SKM-1 treated with dmso at 0.1 percent for 144 hours (cell line): ENCODE data around the gene GRIP2.
"Not testable (repeated sequence)": the region's sequence is repeated elsewhere in the genome, so short reads cannot be mapped to it uniquely, and the experiment has no call there.

Source experiments
- DNase-seq: peaks from one replicate; lab custom pipeline; 2025; ENCODE audit not compliant: unreplicated experiment; lab: John Stamatoyannopoulos, UW

Gene GRIP2

DNA sequence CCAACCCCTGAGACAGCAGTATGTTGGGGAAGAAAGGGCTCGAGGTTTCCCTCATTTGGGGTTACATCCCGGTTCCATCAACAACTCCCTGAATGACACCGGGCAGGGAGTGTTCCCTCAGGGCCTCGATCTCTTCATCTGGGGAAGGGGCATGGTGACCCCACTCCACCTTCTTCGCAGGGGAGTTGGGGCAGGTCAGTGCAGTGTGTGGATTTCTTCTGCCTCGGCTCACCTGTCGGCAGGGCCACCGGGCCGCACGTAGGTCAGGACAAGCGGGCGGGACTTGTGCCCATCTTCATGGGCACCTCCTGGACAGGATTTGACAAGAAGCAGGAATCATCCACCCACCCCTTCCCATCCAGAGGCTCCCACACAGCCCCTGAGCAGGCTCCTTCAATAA is 17.4 kb downstream of the GRIP2 start:
- no peak for DNase-seq

DNA sequence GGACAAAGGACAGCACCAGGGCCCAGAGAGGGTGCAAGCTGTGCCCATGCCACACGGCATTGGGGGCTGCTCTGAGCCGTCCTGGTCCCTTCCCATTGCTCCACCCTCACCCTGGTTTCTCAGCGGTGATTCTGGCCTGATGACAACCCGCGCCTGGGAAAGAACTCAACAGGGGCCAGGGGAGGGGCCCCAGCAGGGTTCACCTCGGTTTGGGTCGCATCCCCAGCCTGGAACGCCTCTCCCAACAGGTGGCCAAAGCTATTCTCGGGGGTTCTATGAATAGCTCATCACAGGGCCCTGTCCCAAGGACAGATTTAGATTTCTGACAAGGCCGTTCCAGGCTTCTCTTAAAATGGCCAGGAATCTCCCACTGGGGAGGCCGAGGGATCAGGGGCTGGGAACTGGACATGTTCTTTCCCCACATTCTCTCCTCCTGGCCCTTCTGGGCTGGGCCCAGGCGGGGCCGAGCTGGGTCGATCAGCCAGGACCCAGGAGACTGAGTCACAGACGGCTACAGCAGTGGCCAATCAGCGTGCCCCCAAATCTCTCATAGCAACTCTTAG is 17.9 kb downstream of the GRIP2 start:
- DNase-seq = no peak

DNA sequence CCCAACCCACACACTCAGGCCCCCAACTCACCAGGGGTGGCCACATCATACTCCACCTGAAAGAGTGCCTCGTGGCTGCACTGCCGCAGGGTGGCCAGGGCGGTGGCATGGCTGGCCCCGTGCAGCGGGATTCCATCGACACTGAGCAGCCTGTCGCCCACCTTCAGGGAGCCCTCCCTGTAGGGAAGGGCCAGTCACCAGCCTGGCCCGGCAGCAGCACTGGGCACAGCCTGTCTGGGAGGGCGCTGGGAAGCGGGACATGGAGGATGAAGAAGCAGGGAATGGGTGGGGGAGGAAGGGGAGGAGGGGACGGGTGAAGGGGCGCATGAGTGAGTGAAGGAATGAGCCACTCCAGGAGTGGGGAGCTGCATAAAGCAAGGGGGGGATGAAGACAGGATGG is 18.5 kb downstream of the GRIP2 start:
- DNase-seq = no peak

DNA sequence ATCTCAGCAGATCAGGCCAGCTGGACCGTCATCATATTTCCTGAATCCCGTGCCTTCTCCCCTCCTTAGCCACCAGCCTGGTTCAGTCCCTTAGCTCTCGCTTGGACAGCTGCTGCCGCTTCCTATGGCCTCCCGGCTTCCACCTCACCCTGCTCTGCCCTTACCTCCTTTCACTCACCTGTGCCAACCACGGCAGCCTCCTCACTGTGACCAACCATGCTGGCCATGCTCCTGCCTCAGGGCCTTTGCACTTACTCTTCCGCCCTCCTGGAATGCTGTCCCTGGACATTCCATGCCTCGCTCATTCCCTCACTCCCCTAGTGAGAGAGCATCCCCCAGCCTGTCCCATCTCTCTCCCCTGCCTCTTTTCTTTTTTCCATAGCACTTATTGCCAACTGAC is 19.2 kb downstream of the GRIP2 start:
- DNase-seq = no peak

DNA sequence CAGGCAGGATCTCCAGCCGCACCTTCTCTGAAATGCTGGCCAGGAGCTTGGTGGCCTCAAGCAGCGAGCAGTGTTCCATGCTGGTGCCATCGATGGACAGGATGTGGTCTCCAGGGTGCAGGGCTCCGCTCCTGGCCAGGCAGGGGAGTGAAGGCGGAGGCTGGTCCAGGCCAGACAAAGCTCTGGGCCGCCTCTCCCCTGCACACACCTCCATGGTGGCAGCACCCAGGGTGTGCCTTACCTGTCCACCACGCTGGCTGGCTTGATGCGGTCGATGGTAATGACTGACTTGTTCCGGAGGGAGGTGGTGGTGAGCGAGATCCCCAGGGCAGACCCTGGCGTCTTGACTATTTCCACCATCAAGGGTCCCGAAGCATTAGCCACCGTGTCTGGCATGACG is 20.0 kb downstream of the GRIP2 start:
- DNase-seq = no peak

DNA sequence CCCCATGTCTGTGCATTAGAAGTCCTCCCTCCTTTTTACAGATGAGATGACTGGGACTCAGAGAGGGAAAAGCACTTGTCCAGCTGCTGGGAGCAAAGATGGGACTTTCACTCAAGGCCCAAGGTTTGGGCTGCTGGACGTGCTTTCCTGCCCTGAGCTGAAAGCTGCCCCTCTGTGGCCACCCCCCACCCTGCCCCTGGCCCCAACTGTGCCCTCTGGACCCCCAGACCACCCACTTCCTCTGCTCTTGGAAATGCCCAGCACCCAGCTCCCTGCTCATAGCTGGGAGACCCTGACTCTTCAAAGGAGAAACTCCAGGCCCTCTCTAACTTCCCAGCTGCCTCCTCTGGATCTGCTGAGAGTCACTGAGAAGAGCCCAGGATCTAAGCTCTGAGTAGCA is 20.7 kb downstream of the GRIP2 start:
- no peak for DNase-seq

DNA sequence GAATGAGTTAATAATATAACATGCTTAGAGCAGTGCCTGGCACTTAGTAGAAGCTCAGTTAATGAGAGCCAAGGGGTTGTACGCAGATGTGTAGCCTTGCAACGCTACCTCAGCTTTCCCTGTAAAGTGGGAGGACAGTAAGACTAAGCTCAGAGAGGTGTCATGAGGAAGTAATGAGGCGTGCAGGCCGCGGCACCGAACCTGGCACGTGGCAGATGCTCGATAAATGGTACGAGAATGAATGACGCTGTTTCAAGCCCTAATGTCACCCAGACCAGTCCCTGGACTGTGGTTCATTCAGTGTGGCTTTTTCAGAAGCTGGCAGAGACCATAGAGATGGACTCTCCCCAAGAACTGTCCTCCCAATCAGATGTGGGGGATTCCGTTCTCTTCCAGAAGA is 21.2 kb downstream of the GRIP2 start:
- DNase-seq = no peak

DNA sequence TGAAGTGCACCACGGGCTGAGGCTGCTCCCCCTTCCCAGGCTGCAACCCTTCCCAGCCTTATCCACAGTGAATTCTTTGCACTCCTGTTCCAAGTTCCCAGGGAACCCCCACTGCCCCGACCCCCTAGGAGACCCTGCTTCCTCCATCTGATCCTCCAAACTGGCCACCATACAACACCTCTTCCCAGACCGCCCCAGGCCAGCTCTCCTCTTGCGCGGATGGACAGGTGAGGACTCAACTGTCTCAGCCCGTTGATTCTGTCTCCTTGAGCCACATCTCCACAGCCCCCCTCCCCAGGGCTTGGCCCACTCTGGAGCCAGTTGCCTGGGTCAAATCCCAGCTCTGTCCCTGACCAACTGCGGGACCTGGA is 21.7 kb downstream of the GRIP2 start:
- DNase-seq = no peak

DNA sequence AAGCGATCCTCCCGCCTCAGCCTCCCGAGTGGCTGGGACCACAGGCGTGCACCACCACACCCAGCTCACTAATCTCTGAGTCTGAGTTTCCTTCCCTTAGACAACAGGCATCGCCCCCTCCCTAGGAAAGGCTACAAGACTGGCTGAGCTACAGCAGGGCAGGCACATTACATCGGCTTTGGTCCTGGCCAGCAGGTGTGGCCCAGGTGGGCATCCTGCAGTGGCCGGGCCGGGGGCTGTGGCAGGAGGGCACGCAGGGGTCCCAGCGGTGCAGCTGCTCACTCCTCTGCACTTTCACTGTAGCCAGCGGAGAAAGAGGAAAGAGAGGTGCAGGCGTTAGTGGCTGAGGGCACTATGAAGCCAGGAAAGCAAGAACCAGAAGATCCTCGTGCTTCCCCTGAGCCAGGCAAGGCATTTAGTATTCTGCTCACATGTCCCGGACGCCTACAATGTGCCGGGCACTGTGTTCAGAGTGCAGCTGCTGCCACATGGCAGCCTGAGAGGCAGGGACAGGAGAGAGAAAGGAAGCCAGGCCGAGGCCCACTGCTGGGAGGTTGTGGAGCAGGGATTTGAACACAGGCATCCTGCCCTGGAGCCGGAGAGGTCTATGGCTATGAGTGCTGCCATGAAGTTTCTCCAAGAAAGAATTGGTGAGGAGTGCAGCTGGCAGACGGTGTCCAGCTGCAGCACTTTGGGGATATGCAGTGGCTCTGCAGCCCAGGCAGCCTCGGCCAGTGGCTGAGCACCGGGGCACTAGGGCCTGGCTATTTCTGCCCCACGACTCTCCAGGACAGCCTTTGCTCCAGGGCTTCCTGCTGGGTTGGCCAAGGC is 22.3 kb downstream of the GRIP2 start:
- no peak for DNase-seq

DNA sequence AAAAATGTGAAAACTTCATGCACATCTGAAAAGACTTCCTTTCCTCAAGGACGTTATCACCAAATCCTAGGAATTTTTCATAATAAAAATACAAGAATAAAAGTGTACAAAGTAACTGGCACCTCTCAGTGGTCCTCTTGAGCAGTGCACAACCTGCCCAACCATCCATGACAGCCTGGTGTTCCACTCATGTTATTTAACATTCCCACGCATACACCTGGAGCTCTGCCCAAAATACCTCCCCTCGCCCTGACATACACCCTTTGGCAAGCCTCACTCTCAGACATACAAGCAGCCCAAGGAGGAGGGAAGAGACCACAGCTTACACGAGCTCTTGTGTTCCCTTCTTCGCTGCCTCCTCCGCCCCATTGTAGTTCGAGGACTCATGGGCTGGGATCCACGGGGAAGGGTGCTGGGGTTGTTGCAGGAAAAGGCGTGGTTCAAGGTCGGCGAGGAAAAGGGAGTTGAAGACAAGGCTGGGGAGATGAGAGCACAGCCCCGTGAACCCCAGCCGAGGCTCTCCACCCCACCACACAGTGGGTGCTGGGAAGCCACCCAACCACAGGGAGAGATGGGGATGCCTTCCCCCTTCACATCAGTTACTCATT is 23.3 kb downstream of the GRIP2 start:
- DNase-seq = no peak

DNA sequence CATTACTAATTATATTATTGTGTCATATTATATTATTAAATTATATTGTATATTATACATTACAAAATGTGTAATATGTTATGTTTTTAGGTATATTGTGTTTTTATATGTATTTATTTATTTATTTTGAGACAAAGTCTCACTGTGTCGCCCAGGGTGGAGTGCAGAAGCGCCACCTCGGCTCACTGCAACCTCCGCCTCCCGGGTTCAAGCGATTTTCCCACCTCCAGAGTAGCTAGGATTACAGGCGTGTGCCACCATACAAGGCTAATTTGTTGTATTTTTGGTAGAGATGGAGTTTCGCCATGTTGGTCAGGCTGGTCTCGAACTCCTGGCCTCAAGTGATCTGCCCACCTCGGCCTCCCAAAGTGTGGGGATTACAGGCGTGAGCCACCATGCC is 24.6 kb downstream of the GRIP2 start:
- DNase-seq = not testable (repeated sequence)

DNA sequence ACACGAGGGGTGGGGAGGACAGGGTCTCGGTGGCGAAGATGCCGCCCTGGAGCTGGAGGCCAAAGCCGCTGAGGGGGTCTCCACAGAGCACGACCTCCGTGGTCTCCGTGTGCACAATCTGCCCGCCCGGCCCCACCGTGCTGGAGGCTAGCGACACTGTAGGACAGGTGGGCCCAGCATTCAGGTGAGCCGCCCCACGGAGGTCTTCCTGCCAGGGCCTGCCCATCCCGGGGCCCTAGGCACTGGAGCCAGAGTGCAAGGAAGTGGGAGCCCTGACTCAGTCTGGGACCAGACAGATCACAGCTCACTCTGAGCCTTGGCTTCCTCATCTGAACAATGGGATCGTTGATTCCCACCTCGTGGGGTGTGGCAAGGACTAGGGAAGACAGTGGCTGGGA is 25.8 kb downstream of the GRIP2 start:
- DNase-seq = no peak

DNA sequence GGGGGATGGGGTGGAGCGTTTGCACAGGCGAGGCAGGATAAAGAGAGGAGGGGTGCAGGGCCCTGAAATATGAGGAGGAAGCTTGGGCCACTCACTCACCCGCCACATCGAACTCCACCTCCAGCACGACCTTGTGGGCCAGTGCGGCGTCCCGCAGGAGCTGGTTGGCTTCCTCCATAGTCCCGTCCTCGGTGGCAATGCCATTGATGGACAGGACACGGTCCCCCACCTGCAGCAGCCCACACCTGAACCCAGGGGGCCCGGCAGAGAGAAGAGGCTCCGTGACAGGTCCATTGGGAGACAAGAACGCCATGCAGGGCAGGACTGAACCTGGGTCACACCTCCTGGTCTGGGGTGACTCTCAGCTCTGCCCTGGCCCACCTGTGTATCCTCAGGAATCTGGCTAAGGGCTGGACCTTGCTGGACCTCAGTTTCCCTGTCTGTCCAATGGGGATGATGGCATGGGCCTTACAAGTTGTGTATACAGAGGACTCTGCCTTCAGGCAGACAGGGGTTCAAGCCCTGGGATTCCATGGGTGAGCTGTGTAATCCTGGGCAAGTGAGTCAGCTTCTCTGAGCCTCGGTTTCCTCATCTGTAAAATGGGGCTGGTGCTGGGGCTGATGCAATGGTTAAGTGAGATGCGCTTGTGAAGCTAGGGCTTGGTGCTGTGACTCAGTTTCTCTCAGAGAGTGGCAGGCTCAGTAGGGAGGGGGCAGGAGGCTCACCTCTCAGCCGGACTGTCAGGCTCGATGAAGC is 26.4 kb downstream of the GRIP2 start:
- DNase-seq = no peak

DNA sequence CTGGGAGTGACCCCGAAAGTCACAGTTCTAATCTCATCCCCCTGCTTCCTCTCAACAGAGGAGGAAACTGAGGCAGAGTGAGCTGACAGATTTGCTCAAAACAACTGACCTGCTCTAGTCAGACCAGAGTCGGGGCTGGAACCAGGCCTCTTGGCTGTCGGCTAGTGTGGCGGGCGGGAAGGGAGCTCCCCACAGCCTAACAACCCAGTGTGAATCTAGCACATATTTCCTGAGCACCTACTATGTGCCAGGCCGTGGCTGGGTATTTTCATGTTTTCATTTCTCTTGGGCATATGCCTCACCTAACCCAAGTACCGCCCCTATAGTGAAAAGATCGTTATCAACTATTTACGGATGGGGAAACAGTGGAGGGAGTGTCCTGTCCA is 27.2 kb downstream of the GRIP2 start:
- no peak for DNase-seq

DNA sequence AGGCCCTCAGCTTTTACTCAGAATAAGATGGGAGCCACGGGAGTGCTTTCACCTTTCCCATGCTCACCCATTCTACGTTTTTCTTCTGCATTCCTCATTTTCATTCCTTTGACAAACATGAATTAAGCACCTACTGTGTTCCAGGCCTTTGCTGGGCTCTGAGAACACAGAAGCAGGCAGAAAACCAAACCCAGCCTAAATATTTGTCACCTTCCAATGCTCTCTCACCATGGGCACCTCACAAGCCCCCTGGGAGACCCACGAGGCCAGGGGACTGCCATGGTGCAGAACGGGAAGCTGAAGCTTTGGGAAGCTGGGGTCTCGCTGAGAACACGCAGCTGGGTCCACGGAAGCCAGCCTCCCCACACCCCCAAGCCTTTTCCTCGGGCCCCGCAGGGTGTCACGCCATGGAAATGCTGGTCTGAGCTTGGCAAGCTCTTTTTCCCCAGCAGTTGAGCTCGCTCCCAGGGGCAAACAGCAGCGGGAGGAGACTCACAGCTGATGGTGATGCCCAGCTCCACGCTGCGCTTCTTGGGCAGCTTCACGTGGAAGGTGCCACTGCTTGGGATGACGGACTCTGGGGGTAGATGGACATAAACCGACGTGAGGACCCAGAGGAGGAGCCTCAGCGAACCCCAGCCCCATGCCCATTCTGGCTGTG is 27.7 kb downstream of the GRIP2 start:
- no peak for DNase-seq

DNA sequence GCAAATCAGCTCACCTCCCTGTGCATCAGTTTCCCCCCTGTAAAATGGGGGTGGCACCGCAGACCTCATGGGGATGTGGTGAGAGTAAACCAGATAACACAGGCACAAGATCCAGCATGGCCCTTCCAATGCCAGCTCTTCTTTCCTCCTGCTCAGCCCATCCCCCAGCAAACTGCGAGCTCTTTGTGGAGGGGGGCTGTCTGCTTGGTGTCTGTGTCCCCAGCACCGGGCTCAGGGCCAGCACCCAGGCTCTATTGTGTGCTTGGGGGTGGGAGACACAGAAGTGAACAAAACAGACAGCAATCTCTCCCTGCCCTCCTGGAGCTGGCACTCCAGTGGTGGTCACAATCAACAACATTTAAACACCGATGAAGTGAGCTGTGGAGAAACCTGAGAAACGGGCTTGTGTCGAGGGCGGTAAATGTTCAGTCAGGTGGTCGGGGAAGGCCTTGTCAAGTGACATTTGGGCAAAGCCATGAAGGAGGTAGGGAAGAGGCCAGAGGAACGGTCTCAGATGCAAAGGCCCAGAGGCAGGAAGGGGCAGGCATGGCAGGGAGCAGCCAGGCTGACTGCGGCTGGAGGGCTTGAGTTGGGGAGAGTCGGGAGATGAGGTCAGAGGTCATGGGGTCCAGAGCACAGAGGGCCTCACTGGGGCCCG is 28.4 kb downstream of the GRIP2 start:
- no peak for DNase-seq

DNA sequence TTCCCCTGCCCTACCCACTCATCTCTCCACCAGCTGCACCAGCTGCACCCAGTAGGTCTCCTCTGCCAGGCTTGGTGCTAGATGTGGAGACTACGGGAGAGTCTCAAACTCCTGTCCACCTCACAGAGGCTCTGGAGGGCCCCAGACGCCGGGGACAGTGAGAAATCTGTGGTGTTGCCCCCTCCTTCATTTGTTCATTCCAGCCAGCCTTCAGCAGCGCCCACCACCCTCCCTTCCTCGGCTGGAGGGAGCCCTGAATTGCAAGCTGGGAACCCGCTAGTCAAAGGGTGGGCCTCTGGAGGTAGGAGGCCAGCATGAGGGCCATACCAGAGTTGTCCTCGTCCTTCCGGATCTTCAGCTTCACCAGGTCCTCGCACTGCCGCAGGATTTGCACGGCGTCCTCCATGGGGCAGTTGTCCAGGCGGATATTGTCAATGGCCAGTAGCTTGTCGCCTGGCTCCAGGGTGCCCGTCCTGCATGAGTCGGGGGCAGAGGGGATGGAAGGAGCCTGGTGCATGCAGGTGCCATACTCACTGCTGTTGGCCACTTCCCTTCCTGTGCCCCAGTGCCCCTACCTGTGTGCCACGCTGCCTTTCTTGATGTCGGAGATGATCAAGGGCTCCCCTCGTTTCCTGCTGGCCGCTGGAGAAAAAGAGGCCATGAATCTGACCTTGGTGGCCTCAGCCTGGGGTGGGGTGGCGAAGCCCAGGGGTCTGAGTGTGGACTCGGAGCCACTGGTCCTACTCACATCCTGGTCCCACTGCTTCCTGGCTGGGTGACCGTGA is 29.1 kb downstream of the GRIP2 start:
- DNase-seq = no peak

DNA sequence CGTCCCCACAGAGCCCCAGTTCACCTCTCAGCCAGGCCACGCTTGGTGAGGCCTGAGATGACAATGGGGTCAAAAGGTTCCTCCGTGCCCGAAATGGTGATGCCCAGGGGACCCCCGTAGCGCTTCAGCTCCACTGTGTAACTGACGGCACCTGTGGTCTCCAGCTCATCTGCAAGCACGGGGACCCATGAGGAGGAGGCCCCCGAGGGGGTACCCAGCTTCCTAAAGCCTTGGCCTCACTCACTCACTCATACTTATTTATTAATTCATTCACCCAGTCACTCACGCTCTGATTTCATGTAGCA is 30.4 kb downstream of the GRIP2 start:
- DNase-seq = no peak

DNA sequence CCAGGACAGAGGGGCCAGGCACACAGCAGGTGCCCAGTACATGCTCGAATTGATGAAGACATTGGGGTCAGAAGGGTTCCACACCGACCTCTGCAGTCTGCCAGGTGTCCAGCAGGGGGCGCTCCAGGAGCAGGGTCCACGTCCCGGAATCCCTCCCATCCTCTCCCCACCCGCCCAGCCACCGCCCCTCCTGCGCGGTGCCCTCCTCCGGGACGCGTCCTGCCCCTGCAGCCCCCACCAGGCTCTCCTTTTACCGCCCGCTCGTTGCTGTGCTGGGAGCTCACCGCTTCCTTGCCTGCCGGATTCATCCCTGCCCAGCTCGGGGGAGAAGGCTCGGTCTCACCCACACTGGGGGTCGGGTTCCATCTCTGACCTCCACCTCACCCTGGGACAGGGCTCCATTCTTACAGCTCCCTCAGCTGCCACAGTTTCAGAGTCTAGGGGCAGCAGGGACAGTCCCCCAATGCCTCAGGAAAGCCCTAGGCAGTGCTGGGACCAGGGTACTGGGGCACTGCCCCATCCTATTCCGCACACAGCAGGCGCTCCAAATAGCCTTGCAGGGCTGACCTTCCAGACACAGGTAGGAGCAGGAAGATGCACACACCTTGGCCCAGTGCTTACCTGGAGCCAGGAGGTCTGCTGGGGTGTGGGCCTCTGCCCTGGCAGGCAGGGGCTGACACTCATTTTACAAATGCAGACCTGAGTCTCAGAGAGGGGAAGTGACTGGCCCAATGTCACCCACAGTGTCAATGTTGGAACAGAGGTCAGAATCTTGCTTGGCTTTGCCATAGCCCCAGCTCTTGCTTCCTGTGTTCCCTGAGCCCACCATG is 31.0 kb downstream of the GRIP2 start:
- DNase-seq = peak; percentile 16

DNA sequence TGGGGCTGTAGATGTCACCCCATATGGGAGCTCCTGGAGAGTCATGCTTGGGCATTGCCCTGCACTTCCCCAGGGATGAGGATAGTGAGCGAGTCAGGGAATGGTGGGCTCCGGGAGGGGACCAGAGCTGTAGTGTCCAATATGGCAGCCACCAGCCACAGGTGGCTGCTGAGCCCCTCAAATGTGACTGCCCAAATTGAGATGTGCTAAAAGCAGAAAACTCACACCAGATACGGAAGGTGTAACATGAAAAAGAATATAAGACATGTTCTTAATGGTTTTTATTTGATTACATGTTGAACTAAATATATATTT is 31.7 kb downstream of the GRIP2 start:
- no peak for DNase-seq
